HepG2 (cell line): ENCODE results near the gene PRR9. TPM values are rescaled to one million over a fixed set of nuclear protein-coding genes. Genes with fewer than 3 reads are reported as not detected.
"Not testable (repeated sequence)": the region's sequence is repeated elsewhere in the genome, so short reads cannot be mapped to it uniquely, and the experiment has no call there.

Experiments
- ATAC-seq: fragments of 200-7000 bp; cut with Tn5 transposase; 3 replicates; pipeline ENCODE4 v1.9.1; 2020; ENCODE audit warnings: mild to moderate bottlenecking, moderate library complexity
- BruUV-seq: library from RNA; stranded (reverse); fragments of 400-500 nt; replicated peaks from 2 replicates; lab custom pipeline; 2021; lab: Mats Ljungman, UMichigan
- CTCF ChIA-PET: fragments of 300-600 bp; formaldehyde crosslinking; extraction: SDS; loops from one replicate; lab custom pipeline; 2021; ENCODE audit warnings: low total read pairs, inconsistent platforms, low intra/inter-chr PET ratio; lab: Yijun Ruan, JAX
- POLR2A ChIA-PET: fragments of 350-600 bp; sonication (Branson Sonifier 250); formaldehyde crosslinking; loops from one replicate; lab custom pipeline; 2020; ENCODE audit warnings: antibody characterized with exemption, inconsistent platforms; lab: Yijun Ruan, JAX
- DNase-seq: peaks from one replicate; pipeline ENCODE4 v3.0.0-alpha.2; 2015; ENCODE audit warnings: low spot score
- FAIRE-seq: peaks from 3 replicates; lab custom pipeline; 2011; peaks lifted over from hg19 to GRCh38; lab: Jason Lieb, UNC
- H2AFZ ChIP-seq: one replicate; pipeline ENCODE4 v1.6.1; 2011; ENCODE audit warnings: low read length, inconsistent platforms
- H3K27ac ChIP-seq: fragments of 300-600 bp; 3 replicates; pipeline ENCODE4 v1.8.0; 2011; ENCODE audit warnings: mixed run types, mild to moderate bottlenecking, mixed read lengths, low read length, inconsistent platforms; ENCODE audit not compliant: insufficient read depth; ENCODE audit errors: extremely low read length
- H3K27me3 ChIP-seq, 2 experiments: fragments of 200-600 bp in 1 of 2; 2 replicates in 1 of 2; 3 replicates in 1 of 2; pipeline versions ENCODE4 v1.6.0 to v1.8.0; 2011; ENCODE audit warnings: low read length in 2 of 2, mild to moderate bottlenecking in 2 of 2, moderate library complexity in 2 of 2, inconsistent platforms in 1 of 2; ENCODE audit not compliant: insufficient read depth in 2 of 2, control insufficient read depth in 1 of 2
- H3K36me3 ChIP-seq, 2 experiments: fragments of 200-600 bp in 1 of 2; replicated peaks in 1 of 2; 2 replicates in 1 of 2; 3 replicates in 1 of 2; pipeline versions ENCODE4 v1.5.1 to v1.8.0; 2011; ENCODE audit warnings: low read length in 2 of 2, inconsistent platforms in 1 of 2; ENCODE audit not compliant: insufficient read depth in 2 of 2, control insufficient read depth in 1 of 2
- H3K4me1 ChIP-seq: 2 replicates; pipeline ENCODE4 v1.5.1; 2012; ENCODE audit warnings: low read length, inconsistent platforms; ENCODE audit not compliant: insufficient read depth
- H3K4me2 ChIP-seq: 2 replicates; pipeline ENCODE4 v1.6.0; 2011; ENCODE audit warnings: low read depth, low read length, inconsistent platforms
- H3K4me3 ChIP-seq, 3 experiments: fragments of 200-600 bp in 1 of 3; sonication (generic), shearing (Covaris generic) in 1 of 3; replicated peaks in 1 of 3; 2 replicates each; pipeline ENCODE4 v1.5.1; 2011 to 2016; ENCODE audit warnings: low read length in 3 of 3, inconsistent platforms in 2 of 3, low read depth in 2 of 3, mild to moderate bottlenecking in 2 of 3, control low read depth in 1 of 3, mixed read lengths in 1 of 3; ENCODE audit not compliant: insufficient read depth in 1 of 3
- H3K79me2 ChIP-seq: one replicate; pipeline ENCODE4 v1.6.1; 2011; ENCODE audit warnings: low read length, inconsistent platforms; ENCODE audit not compliant: insufficient read depth
- H3K9ac ChIP-seq: 2 replicates; pipeline ENCODE4 v1.6.0; 2011; ENCODE audit warnings: mild to moderate bottlenecking, low read depth, low read length, inconsistent platforms; ENCODE audit not compliant: insufficient read depth
- H3K9me3 ChIP-seq: 2 replicates; pipeline ENCODE4 v1.5.1; 2012; ENCODE audit warnings: mild to moderate bottlenecking, low read length
- H4K20me1 ChIP-seq: 2 replicates; pipeline ENCODE4 v1.6.0; 2011; ENCODE audit warnings: inconsistent platforms, mild to moderate bottlenecking, low read length, moderate library complexity; ENCODE audit not compliant: insufficient read depth
- ISX ChIP-seq: sonication (generic); formaldehyde crosslinking; conservative IDR thresholded peaks from 2 replicates; pipeline ENCODE4 v1.5.0; 2020; ENCODE audit warnings: missing genetic modification reagents
- RAD21 ChIP-seq: fragments of 450-650 bp; formaldehyde crosslinking; IDR thresholded peaks from 2 replicates; pipeline ENCODE4 v1.5.0; 2020; ENCODE audit warnings: mild to moderate bottlenecking
- SMC3 ChIP-seq: IDR thresholded peaks from 2 replicates; pipeline ENCODE4 v1.6.1; 2011; ENCODE audit warnings: low read length, improper control_type of control experiment
- STAG1 ChIP-seq: sonication (generic); formaldehyde crosslinking; IDR thresholded peaks from 2 replicates; pipeline ENCODE4 v1.4.0; 2020; ENCODE audit warnings: missing genetic modification reagents
- TCF7 ChIP-seq: sonication (generic); IDR thresholded peaks from 2 replicates; pipeline ENCODE4 v1.6.1; 2016; ENCODE audit warnings: antibody characterized with exemption, low read depth
- WGBS: methylation state at CpG from one replicate; pipeline ENCODE4 v1.1.6; 2017; ENCODE audit warnings: low lambda C conversion rate; 5-methylcytosine and 5-hydroxymethylcytosine counted together
- in situ Hi-C: cut with HindIII; loops from 2 replicates; pipeline ENCODE4 v1.10.0; 2017; ENCODE audit warnings: low pct_unique_long_range_greater_than_20kb; ENCODE audit not compliant: extremely low pct_ligation_motif_present
- intact Hi-C: fragments of 100-400 bp; cut with micrococcal nuclease; formaldehyde crosslinking; loops from one replicate; pipeline ENCODE4 v1.10.0; 2022; ENCODE audit not compliant: unreplicated experiment
- polyA plus RNA-seq, 8 experiments: library from polyadenylated mRNA; depleted of rRNA in 3 of 8; stranded (reverse) in 7 of 8; unstranded in 1 of 8; fragments of >200 nt; fragmentation: Illumina TruSeq in 4 of 8; extraction: Trizol in 4 of 8; gene quantifications; 2 replicates each; pipeline versions ENCODE4 v1.2.1 to v1.2.3, GENCODE V29; 2011 to 2016; ENCODE audit warnings: low read depth in 4 of 8, missing spikeins in 1 of 8, mixed read lengths in 1 of 8; ENCODE audit not compliant: insufficient read depth in 1 of 8
- total RNA-seq, 5 experiments: library from RNA; depleted of rRNA; stranded (reverse); fragments of >200 nt; fragmentation: Illumina TruSeq; extraction: Trizol; gene quantifications; 2 replicates each; pipeline ENCODE4 v1.2.3, GENCODE V29; 2016; ENCODE audit warnings: low read depth in 1 of 5
- TF ChIP-seq, protein P1 (sequence below): sonication (generic); formaldehyde crosslinking; IDR thresholded peaks from 2 replicates; pipeline ENCODE4 v1.5.0; 2020; ENCODE audit warnings: mild to moderate bottlenecking, missing genetic modification reagents, moderate library complexity

The PRR9 gene
- total and polyA plus RNA-seq, 2 of the 13 experiments (the other 11 are each of a cell fraction or from before 2014, with no cell fraction given), result not detected

DNA sequence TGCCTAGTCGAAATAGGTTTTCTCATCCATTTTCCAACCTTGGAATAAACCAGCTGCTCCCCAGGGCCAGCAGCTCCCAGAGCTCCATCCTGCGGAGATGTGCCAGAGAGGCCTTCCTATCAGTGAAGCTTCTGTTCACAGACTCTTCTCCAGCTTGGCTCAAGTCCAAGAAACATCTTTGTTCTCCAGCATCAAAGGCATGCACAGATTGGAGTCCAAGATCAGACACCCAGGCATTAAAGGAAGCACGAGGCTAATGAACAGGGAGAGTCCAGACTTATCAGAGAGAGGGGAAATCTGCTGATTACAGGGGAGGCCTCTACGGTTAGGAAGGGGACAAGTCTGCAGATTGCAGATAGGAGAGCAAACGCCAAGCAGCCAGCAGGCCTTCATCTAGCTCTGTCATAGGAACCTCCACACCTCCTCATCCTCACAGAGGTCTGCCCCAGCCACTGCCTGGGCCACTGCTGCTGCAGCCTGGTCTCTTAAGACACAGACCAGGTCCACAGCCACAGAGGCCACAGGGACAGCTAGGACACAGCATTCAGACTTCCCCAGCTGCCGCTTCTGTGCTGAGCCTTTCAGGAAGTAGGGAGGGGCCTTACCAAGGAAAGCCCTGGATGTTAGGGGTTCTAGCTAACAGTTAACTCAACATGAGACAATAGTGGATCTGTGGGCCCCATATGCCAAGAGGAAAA, 3.4 kb downstream of the PRR9 start:
- DNase-seq (peak; percentile 8), ATAC-seq (no peak), FAIRE-seq (no peak)
- intact Hi-C loops (no loop called here), in situ Hi-C loops (loop anchor here (10.0 kb wide), 2 partner anchors 306 to 346 kb away; partner anchors contain the start of gene SMCP)
- ChIA-PET CTCF (no interaction called here), POLR2A (no interaction called here)
- BruUV-seq, result no TSS peak
- TF ChIP-seq ISX (CRISPR knock-in tag) (no peak), TCF7 (0 out of 2 replicates have a peak, but pooled peaks have one; percentile 17)
- no peaks in the 10 kb centered on the region for H3K79me2 ChIP-seq
- H3K27me3 ChIP-seq, result peaks cover 0 to 13% of the 10 kb centered on the region in 2 experiments; a peak in 3 of 5 replicates
- 3% methylated on average over 6 of the region's 6 CpGs for WGBS
- no peak overlapping the region for H2AFZ ChIP-seq
- no peaks in the 10 kb centered on the region for H3K4me1 ChIP-seq
- H3K4me3 ChIP-seq, result no peak overlapping the region
- no peaks in the 10 kb centered on the region for H4K20me1 ChIP-seq
- no peak overlapping the region for H3K9ac ChIP-seq
- no peak overlapping the region for H3K4me2 ChIP-seq
- H3K9me3 ChIP-seq, result no peaks in the 10 kb centered on the region
- no peak overlapping the region for H3K27ac ChIP-seq
- H3K36me3 ChIP-seq, result no peaks in the 10 kb centered on the region

DNA sequence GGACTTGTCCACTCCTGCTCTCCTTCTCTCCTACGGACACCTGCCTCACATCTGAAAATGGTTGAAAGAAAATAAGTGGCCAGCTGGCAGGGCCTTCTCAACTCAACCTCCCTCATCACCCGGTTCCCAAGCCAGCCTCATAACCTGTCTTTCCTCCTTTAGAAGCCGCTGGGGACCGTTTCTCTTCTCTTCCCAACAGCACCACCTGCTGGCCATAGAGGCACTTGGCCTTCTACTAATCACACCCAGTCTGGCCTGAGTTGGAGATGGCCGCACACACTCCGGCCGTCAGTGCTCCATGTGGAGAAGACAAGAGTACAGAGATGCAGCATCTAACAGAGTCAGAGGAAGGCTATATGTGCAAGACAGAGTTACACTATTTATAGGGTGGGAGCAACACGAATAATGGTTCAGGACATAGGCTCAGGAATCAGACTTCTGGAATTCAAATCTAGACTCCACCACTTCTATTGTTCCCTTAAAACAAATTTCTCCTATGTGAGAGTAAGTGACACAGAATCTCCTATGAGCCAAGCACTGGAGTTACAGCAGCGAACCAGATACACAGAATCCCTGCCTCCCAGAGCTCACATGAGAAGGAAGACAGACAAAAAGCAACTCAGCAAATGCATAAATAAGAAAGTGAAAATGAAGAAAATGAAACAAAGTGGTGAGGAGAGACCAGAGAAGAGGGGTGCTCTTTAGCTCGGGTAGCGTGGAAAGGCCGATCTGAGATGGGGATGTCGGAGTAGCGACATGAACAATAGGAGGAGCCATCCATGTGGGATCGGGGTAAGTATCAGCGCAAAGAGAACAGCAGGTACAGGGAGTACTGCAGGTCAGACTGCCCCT, 5.9 kb downstream of the PRR9 start:
- POLR2A ChIA-PET, result not testable (repeated sequence)
- in situ Hi-C loops, result loop anchor here (10.0 kb wide), 2 partner anchors 308 to 348 kb away; partner anchors contain the start of gene SMCP

More for the DNA sequence above, 5.9 kb downstream of the PRR9 start:
- 9% methylated on average over 15 of the region's 16 CpGs for WGBS
- H3K27me3 ChIP-seq, result peaks cover 0 to 13% of the 10 kb centered on the region in 2 experiments; a peak in 3 of 5 replicates
- not testable (repeated sequence) for H3K4me2 ChIP-seq
- TF ChIP-seq RAD21 (CRISPR knock-in tag), result peak; percentile 35; the same call in 1 of the 2 replicates
- TF ChIP-seq SMC3, result 0 out of 2 replicates have a peak, but pooled peaks have one; percentile 16
- TF ChIP-seq STAG1 (CRISPR knock-in tag), result peak; percentile 57
- TF ChIP-seq, protein P1, sequence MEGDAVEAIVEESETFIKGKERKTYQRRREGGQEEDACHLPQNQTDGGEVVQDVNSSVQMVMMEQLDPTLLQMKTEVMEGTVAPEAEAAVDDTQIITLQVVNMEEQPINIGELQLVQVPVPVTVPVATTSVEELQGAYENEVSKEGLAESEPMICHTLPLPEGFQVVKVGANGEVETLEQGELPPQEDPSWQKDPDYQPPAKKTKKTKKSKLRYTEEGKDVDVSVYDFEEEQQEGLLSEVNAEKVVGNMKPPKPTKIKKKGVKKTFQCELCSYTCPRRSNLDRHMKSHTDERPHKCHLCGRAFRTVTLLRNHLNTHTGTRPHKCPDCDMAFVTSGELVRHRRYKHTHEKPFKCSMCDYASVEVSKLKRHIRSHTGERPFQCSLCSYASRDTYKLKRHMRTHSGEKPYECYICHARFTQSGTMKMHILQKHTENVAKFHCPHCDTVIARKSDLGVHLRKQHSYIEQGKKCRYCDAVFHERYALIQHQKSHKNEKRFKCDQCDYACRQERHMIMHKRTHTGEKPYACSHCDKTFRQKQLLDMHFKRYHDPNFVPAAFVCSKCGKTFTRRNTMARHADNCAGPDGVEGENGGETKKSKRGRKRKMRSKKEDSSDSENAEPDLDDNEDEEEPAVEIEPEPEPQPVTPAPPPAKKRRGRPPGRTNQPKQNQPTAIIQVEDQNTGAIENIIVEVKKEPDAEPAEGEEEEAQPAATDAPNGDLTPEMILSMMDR (CRISPR knock-in tag), result peak; percentile 86
- TF ChIP-seq, all 625 proteins: peak for 4; not testable (repeated sequence) for 621
- FAIRE-seq (peak; percentile 90), ATAC-seq (peak; percentile 98), DNase-seq (peak; percentile 36)
- H3K4me1 ChIP-seq, H3K36me3 ChIP-seq, H3K4me3 ChIP-seq, H3K79me2 ChIP-seq, H2AFZ ChIP-seq, H4K20me1 ChIP-seq, intact Hi-C loops, BruUV-seq, H3K9me3 ChIP-seq, H3K9ac ChIP-seq, H3K27ac ChIP-seq: not testable (repeated sequence)
- CTCF ChIA-PET, result interaction anchor here (1.2 to 1.3 kb wide), 2 partner anchors 305 to 352 kb away, joined by 6 to 7 read pairs; no protein-coding TSS in a partner anchor
